GM23338 (cell line): ENCODE results near the gene SUPT3H. TPM values are rescaled to one million over a fixed set of nuclear protein-coding genes. Genes with fewer than 3 reads are reported as not detected.

Source experiments
- ATAC-seq: fragments of 200-7000 bp; cut with Tn5 transposase; 3 replicates; pipeline ENCODE4 v1.9.1; 2020
- DNase-seq: peaks from one replicate; pipeline ENCODE4 v3.0.0-alpha.2; 2015; ENCODE audit warnings: low spot score
- H2AFZ ChIP-seq: fragments of 200-600 bp; sonication (generic); 2 replicates; pipeline ENCODE4 v1.8.0; 2016; ENCODE audit warnings: antibody characterized with exemption, mild to moderate bottlenecking, moderate library complexity
- H3F3A ChIP-seq: fragments of 200-600 bp; sonication (generic); replicated peaks from 2 replicates; pipeline ENCODE4 v1.8.0; 2017; ENCODE audit warnings: antibody characterized with exemption, mixed run types, low read depth
- H3K27ac ChIP-seq: fragments of 200-600 bp; sonication (generic); 2 replicates; pipeline ENCODE4 v1.6.1; 2016; ENCODE audit warnings: low read depth
- H3K27me3 ChIP-seq: fragments of 200-600 bp; sonication (generic); 2 replicates; pipeline ENCODE4 v1.8.0; 2016; ENCODE audit warnings: mild to moderate bottlenecking, mixed run types, moderate library complexity; ENCODE audit not compliant: insufficient read depth
- H3K36me3 ChIP-seq: fragments of 200-600 bp; sonication (generic); 2 replicates; pipeline ENCODE4 v1.8.0; 2016; ENCODE audit warnings: mild to moderate bottlenecking; ENCODE audit not compliant: insufficient read depth
- H3K4me1 ChIP-seq: fragments of 200-600 bp; sonication (generic); 2 replicates; pipeline ENCODE4 v1.8.0; 2016; ENCODE audit warnings: mild to moderate bottlenecking, moderate library complexity; ENCODE audit not compliant: insufficient read depth
- H3K4me2 ChIP-seq: fragments of 200-600 bp; sonication (generic); 2 replicates; pipeline ENCODE4 v1.7.1; 2017; ENCODE audit warnings: mixed run types
- H3K4me3 ChIP-seq: fragments of 200-600 bp; sonication (generic); 2 replicates; pipeline ENCODE4 v1.6.1; 2016; ENCODE audit warnings: mixed run types
- H3K79me2 ChIP-seq: fragments of 200-600 bp; sonication (generic); replicated peaks from 2 replicates; pipeline ENCODE4 v1.8.0; 2017; ENCODE audit warnings: mild to moderate bottlenecking; ENCODE audit not compliant: insufficient read depth
- H3K9me2 ChIP-seq: fragments of 200-600 bp; sonication (generic); 2 replicates; pipeline ENCODE4 v1.8.0; 2017; ENCODE audit not compliant: insufficient read depth
- H4K20me1 ChIP-seq: fragments of 200-600 bp; sonication (generic); replicated peaks from 2 replicates; pipeline ENCODE4 v1.8.0; 2017; ENCODE audit warnings: mild to moderate bottlenecking; ENCODE audit not compliant: insufficient read depth
- H3K27ac Mint-ChIP-seq: 2 replicates; pipeline ENCODE4 v1.8.0; 2020; ENCODE audit warnings: inconsistent platforms, mild to moderate bottlenecking, moderate library complexity, mixed read lengths
- H3K27me3 Mint-ChIP-seq: 3 replicates; pipeline ENCODE4 v1.8.0; 2022; ENCODE audit warnings: low read depth, mild to moderate bottlenecking, moderate library complexity, mixed read lengths, inconsistent platforms; ENCODE audit not compliant: insufficient read depth, poor library complexity
- H3K36me3 Mint-ChIP-seq: 3 replicates; pipeline ENCODE4 v1.8.0; 2021; ENCODE audit warnings: low read depth, mild to moderate bottlenecking, inconsistent platforms, moderate library complexity, mixed read lengths
- H3K4me1 Mint-ChIP-seq: 3 replicates; pipeline ENCODE4 v1.8.0; 2020; ENCODE audit warnings: mild to moderate bottlenecking, inconsistent platforms, mixed read lengths
- H3K4me3 Mint-ChIP-seq: 3 replicates; pipeline ENCODE4 v1.8.0; 2021; ENCODE audit warnings: moderate library complexity, mild to moderate bottlenecking, inconsistent platforms, mixed read lengths
- H3K9me3 Mint-ChIP-seq: 3 replicates; pipeline ENCODE4 v1.8.0; 2020; ENCODE audit warnings: moderate library complexity, mild to moderate bottlenecking, inconsistent platforms, mixed read lengths
- CREB1 ChIP-seq: fragments of 250-450 bp; sonication (Bioruptor Pico); IDR thresholded peaks from 2 replicates; pipeline ENCODE4 v1.5.0; 2020; ENCODE audit warnings: low read depth, mild to moderate bottlenecking, moderate library complexity
- EZH2 ChIP-seq: fragments of 200-600 bp; sonication (generic); IDR thresholded peaks from one replicate; pipeline ENCODE4 v1.8.0; 2017; ENCODE audit warnings: antibody characterized with exemption, mild to moderate bottlenecking, low read depth; ENCODE audit not compliant: unreplicated experiment
- EZH2phosphoT487 ChIP-seq: fragments of 200-600 bp; sonication (generic); IDR thresholded peaks from one replicate; pipeline ENCODE4 v1.8.1; 2018; ENCODE audit warnings: antibody characterized with exemption; ENCODE audit not compliant: unreplicated experiment
- JUNB ChIP-seq: IDR thresholded peaks from one replicate; pipeline ENCODE4 v1.6.1; 2016; ENCODE audit warnings: antibody characterized with exemption; ENCODE audit not compliant: unreplicated experiment
- NANOG ChIP-seq: IDR thresholded peaks from 2 replicates; pipeline ENCODE4 v1.6.1; 2016; ENCODE audit warnings: antibody characterized with exemption, borderline replicate concordance
- POLR2AphosphoS5 ChIP-seq: IDR thresholded peaks from 2 replicates; pipeline ENCODE4 v1.6.1; 2016; ENCODE audit warnings: antibody characterized with exemption, low read depth
- STAT1 ChIP-seq: IDR thresholded peaks from one replicate; pipeline ENCODE4 v1.6.1; 2016; ENCODE audit warnings: antibody characterized with exemption; ENCODE audit not compliant: unreplicated experiment
- ZNF114 ChIP-seq: fragments of 250-450 bp; sonication (Bioruptor Pico); IDR thresholded peaks from 2 replicates; pipeline ENCODE4 v1.5.0; 2020; ENCODE audit warnings: mild to moderate bottlenecking, moderate library complexity
- ZNF331 ChIP-seq: fragments of 250-450 bp; sonication (Bioruptor Pico); IDR thresholded peaks from 2 replicates; pipeline ENCODE4 v1.5.0; 2020; ENCODE audit warnings: low read depth, mild to moderate bottlenecking, moderate library complexity
- polyA plus RNA-seq: library from polyadenylated mRNA; unstranded; fragments of >200 nt; fragmentation: Nextera tagmentation; extraction: Ambion mirVana; gene quantifications from 2 replicates; pipeline ENCODE4 v1.2.1, GENCODE V29; 2016
- total RNA-seq: library from RNA; depleted of rRNA; stranded (reverse); fragments of >200 nt; shearing (Covaris generic); gene quantifications from 2 replicates; pipeline ENCODE4 v1.2.3, GENCODE V29; 2014
- TF ChIP-seq, protein P1 (sequence below), 2 experiments: fragments of 200-600 bp in 1 of 2; sonication (generic) in 1 of 2; conservative IDR thresholded peaks; 2 replicates each; pipeline versions ENCODE4 v1.5.1 to v1.6.1; 2016 to 2017; ENCODE audit warnings: antibody characterized with exemption in 2 of 2, low read depth in 2 of 2, mild to moderate bottlenecking in 2 of 2, moderate library complexity in 1 of 2
- TF ChIP-seq, protein P2 (sequence below): IDR thresholded peaks from one replicate; pipeline ENCODE4 v1.6.1; 2018; ENCODE audit warnings: antibody characterized with exemption; ENCODE audit not compliant: unreplicated experiment
- TF ChIP-seq, protein P3 (sequence below): fragments of 250-450 bp; sonication (Bioruptor Pico); IDR thresholded peaks from 2 replicates; pipeline ENCODE4 v1.5.0; 2020; ENCODE audit warnings: mild to moderate bottlenecking, moderate library complexity
- TF ChIP-seq, protein P4 (sequence below): IDR thresholded peaks from 2 replicates; pipeline ENCODE4 v1.6.1; 2016; ENCODE audit warnings: antibody characterized with exemption

The SUPT3H gene
- total and polyA plus RNA-seq, 2 experiments from 2014 or later = 11.4 to 30.1 TPM

DNA sequence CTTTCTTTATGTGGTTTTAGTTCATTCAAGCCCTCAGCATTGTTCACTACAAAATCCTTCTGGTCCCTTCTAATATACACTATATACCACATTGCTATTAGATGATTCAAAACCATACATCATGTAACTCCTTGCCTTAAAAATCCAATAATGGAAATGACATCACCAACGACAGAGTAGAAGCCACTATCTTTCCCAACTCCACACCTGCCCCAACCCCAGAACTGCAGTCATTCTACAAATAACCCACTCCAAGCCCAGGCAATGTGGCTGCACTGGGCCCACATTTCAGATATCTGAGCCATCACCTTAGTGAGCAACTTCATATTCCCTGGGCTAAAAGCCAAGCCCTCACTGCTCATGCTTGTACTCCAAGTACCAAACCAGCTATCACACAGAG lies 72.2 kb downstream of the SUPT3H start:
- Mint-ChIP-seq H3K4me1 (peaks cover 11% of the 10 kb centered on the region), H3K36me3 (peaks cover 54% of the 10 kb centered on the region), H3K9me3 (peaks cover 51% of the 10 kb centered on the region), H3K4me3 (no peak overlapping the region), H3K27ac (no peak overlapping the region), H3K27me3 (peaks cover 1% of the 10 kb centered on the region)
- Histone ChIP-seq H3K9me2 (no peaks in the 10 kb centered on the region; the same call in 1 of the 2 replicates), H3K4me1 (peaks cover 4% of the 10 kb centered on the region; the same call in 1 of the 2 replicates), H3K27ac (no peak overlapping the region), H3K27me3 (no peaks in the 10 kb centered on the region), H3K4me3 (no peak overlapping the region), H3K79me2 (peaks cover 5% of the 10 kb centered on the region), H4K20me1 (no peaks in the 10 kb centered on the region), H3F3A (no peaks in the 10 kb centered on the region), H3K4me2 (no peak overlapping the region), H2AFZ (no peak overlapping the region), H3K36me3 (0 out of 2 replicates have a peak, but pooled peaks cover 3% of the 10 kb centered on the region)
- no peak for TF ChIP-seq EZH2phosphoT487
- TF ChIP-seq, protein P1, sequence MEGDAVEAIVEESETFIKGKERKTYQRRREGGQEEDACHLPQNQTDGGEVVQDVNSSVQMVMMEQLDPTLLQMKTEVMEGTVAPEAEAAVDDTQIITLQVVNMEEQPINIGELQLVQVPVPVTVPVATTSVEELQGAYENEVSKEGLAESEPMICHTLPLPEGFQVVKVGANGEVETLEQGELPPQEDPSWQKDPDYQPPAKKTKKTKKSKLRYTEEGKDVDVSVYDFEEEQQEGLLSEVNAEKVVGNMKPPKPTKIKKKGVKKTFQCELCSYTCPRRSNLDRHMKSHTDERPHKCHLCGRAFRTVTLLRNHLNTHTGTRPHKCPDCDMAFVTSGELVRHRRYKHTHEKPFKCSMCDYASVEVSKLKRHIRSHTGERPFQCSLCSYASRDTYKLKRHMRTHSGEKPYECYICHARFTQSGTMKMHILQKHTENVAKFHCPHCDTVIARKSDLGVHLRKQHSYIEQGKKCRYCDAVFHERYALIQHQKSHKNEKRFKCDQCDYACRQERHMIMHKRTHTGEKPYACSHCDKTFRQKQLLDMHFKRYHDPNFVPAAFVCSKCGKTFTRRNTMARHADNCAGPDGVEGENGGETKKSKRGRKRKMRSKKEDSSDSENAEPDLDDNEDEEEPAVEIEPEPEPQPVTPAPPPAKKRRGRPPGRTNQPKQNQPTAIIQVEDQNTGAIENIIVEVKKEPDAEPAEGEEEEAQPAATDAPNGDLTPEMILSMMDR (conservative IDR thresholded peaks at IDR 0.05; ENCODE audit: low read depth in 2 of 2) = no peak
- no peak for TF ChIP-seq POLR2AphosphoS5
- TF ChIP-seq, protein P2, sequence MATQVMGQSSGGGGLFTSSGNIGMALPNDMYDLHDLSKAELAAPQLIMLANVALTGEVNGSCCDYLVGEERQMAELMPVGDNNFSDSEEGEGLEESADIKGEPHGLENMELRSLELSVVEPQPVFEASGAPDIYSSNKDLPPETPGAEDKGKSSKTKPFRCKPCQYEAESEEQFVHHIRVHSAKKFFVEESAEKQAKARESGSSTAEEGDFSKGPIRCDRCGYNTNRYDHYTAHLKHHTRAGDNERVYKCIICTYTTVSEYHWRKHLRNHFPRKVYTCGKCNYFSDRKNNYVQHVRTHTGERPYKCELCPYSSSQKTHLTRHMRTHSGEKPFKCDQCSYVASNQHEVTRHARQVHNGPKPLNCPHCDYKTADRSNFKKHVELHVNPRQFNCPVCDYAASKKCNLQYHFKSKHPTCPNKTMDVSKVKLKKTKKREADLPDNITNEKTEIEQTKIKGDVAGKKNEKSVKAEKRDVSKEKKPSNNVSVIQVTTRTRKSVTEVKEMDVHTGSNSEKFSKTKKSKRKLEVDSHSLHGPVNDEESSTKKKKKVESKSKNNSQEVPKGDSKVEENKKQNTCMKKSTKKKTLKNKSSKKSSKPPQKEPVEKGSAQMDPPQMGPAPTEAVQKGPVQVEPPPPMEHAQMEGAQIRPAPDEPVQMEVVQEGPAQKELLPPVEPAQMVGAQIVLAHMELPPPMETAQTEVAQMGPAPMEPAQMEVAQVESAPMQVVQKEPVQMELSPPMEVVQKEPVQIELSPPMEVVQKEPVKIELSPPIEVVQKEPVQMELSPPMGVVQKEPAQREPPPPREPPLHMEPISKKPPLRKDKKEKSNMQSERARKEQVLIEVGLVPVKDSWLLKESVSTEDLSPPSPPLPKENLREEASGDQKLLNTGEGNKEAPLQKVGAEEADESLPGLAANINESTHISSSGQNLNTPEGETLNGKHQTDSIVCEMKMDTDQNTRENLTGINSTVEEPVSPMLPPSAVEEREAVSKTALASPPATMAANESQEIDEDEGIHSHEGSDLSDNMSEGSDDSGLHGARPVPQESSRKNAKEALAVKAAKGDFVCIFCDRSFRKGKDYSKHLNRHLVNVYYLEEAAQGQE = no peak
- TF ChIP-seq JUNB = no peak
- TF ChIP-seq CREB1 (CRISPR knock-in tag) = no peak
- TF ChIP-seq ZNF331 (CRISPR knock-in tag) = no peak
- no peak for TF ChIP-seq NANOG
- TF ChIP-seq, protein P3, sequence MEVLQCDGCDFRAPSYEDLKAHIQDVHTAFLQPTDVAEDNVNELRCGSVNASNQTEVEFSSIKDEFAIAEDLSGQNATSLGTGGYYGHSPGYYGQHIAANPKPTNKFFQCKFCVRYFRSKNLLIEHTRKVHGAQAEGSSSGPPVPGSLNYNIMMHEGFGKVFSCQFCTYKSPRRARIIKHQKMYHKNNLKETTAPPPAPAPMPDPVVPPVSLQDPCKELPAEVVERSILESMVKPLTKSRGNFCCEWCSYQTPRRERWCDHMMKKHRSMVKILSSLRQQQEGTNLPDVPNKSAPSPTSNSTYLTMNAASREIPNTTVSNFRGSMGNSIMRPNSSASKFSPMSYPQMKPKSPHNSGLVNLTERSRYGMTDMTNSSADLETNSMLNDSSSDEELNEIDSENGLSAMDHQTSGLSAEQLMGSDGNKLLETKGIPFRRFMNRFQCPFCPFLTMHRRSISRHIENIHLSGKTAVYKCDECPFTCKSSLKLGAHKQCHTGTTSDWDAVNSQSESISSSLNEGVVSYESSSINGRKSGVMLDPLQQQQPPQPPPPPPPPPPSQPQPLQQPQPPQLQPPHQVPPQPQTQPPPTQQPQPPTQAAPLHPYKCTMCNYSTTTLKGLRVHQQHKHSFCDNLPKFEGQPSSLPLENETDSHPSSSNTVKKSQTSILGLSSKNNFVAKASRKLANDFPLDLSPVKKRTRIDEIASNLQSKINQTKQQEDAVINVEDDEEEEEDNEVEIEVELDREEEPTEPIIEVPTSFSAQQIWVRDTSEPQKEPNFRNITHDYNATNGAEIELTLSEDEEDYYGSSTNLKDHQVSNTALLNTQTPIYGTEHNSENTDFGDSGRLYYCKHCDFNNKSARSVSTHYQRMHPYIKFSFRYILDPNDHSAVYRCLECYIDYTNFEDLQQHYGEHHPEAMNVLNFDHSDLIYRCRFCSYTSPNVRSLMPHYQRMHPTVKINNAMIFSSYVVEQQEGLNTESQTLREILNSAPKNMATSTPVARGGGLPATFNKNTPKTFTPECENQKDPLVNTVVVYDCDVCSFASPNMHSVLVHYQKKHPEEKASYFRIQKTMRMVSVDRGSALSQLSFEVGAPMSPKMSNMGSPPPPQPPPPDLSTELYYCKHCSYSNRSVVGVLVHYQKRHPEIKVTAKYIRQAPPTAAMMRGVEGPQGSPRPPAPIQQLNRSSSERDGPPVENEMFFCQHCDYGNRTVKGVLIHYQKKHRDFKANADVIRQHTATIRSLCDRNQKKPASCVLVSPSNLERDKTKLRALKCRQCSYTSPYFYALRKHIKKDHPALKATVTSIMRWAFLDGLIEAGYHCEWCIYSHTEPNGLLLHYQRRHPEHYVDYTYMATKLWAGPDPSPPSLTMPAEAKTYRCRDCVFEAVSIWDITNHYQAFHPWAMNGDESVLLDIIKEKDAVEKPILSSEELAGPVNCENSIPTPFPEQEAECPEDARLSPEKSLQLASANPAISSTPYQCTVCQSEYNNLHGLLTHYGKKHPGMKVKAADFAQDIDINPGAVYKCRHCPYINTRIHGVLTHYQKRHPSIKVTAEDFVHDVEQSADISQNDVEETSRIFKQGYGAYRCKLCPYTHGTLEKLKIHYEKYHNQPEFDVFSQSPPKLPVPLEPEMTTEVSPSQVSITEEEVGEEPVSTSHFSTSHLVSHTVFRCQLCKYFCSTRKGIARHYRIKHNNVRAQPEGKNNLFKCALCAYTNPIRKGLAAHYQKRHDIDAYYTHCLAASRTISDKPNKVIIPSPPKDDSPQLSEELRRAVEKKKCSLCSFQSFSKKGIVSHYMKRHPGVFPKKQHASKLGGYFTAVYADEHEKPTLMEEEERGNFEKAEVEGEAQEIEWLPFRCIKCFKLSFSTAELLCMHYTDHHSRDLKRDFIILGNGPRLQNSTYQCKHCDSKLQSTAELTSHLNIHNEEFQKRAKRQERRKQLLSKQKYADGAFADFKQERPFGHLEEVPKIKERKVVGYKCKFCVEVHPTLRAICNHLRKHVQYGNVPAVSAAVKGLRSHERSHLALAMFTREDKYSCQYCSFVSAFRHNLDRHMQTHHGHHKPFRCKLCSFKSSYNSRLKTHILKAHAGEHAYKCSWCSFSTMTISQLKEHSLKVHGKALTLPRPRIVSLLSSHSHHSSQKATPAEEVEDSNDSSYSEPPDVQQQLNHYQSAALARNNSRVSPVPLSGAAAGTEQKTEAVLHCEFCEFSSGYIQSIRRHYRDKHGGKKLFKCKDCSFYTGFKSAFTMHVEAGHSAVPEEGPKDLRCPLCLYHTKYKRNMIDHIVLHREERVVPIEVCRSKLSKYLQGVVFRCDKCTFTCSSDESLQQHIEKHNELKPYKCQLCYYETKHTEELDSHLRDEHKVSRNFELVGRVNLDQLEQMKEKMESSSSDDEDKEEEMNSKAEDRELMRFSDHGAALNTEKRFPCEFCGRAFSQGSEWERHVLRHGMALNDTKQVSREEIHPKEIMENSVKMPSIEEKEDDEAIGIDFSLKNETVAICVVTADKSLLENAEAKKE = no peak
- no peak for TF ChIP-seq EZH2
- TF ChIP-seq, protein P4, sequence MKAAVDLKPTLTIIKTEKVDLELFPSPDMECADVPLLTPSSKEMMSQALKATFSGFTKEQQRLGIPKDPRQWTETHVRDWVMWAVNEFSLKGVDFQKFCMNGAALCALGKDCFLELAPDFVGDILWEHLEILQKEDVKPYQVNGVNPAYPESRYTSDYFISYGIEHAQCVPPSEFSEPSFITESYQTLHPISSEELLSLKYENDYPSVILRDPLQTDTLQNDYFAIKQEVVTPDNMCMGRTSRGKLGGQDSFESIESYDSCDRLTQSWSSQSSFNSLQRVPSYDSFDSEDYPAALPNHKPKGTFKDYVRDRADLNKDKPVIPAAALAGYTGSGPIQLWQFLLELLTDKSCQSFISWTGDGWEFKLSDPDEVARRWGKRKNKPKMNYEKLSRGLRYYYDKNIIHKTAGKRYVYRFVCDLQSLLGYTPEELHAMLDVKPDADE = no peak
- TF ChIP-seq STAT1 = no peak
- no peak for TF ChIP-seq ZNF114 (CRISPR knock-in tag)
- DNase-seq (no peak), ATAC-seq (no peak)
